ENCODE results near the gene TXNDC8. TPM values are rescaled to one million over a fixed set of nuclear protein-coding genes. Genes with fewer than 3 reads are reported as not detected.

TXNDC8 gene
- total RNA-seq, 1 donor from 2014 or later = not detected

DNA sequence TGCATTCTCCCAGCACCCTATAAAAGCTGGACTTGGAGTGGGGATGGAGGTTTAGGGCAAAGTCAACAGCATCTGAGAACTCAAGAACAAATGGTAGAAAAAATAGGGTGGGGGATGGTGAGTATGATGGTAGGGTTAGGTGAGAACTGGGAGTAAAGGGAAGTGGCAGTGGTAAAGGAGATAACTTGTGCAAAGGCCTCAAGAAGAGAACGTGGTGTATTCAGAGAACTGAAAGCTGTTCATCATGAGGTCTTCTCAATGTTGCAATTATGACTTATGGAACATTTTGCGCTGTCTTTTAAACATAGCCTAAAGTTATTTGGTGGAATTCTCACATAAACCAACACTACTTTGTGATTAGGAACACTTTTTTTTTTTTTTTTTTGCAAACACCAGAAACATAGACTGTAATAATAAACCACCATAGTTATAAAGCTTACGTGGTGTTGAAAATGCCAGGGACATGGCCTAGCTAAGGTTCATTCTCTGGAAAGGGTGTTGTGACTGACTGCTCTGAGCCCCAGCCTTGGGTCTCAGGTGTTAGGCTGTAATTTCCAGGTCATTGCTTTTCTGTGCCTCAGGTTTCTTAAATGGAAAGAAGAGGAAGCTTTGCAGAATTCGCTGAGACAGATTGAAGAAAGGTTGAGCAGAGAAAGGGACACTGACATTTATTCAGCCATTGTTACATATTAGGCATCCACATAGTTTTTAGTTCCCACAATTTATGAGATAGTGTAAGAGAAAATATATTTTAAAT is 19.2 kb upstream of the TXNDC8 start:
- Mint-ChIP-seq H3K36me3 (no peaks in the 10 kb centered on the region), H3K27ac (peak overlapping the region; percentile 28), H3K4me1 (peaks cover 3% of the 10 kb centered on the region), H3K9me3 (peaks cover 3% of the 10 kb centered on the region), H3K27me3 (ENCODE audit: insufficient read depth, low read depth) (peaks cover 3% of the 10 kb centered on the region), H3K4me3 (no peak overlapping the region)
- Histone ChIP-seq H3K4me3 (no peak overlapping the region), H3K9ac (no peak overlapping the region), H3K27ac (no peak overlapping the region), H3K27me3 (no peaks in the 10 kb centered on the region), H3K4me1 (no peaks in the 10 kb centered on the region), H3K9me3 (ENCODE audit: low read depth) (no peaks in the 10 kb centered on the region), H3F3A (ENCODE audit: low read depth) (no peaks in the 10 kb centered on the region), H3K36me3 (no peaks in the 10 kb centered on the region), H3K79me2 (ENCODE audit: low read depth) (no peaks in the 10 kb centered on the region), H3K4me2 (no peak overlapping the region), H4K20me1 (ENCODE audit: low read depth) (no peaks in the 10 kb centered on the region), H2AFZ (replicated peaks) (no peak overlapping the region)
- no peak for DNase-seq (ENCODE audit: low spot score)
- no peak for TF ChIP-seq EZH2phosphoT487 (IDR thresholded peaks at IDR 0.05)
- TF ChIP-seq CTCF (IDR thresholded peaks at IDR 0.05) = no peak
- TF ChIP-seq EZH2 (IDR thresholded peaks at IDR 0.05) = no peak

DNA sequence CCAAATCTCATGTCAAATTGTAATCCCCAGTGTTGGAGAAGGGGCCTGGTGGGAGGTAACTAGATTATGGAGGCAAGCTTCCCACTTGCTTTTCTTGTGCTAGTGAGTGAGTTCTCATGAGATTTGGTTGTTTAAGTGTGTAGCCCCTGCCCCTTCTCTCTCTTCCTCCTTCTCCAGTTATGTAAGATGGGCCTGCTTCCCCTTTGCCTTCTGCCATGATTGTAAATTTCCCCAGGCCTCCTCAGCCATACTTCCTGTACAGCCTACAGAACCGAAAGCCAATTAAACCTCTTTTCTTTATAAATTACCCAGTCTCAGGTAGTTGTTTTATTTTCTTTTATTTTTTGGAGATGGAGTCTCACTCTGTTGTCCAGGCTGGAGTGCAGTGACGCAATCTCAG is 18.2 kb upstream of the TXNDC8 start:
- no peaks in the 10 kb centered on the region for H3F3A ChIP-seq (ENCODE audit: low read depth)
- H3K27ac Mint-ChIP-seq = no peak overlapping the region
- H3K9ac ChIP-seq = no peak overlapping the region
- peaks cover 3% of the 10 kb centered on the region for H3K9me3 Mint-ChIP-seq
- H3K27me3 ChIP-seq = no peaks in the 10 kb centered on the region
- H3K79me2 ChIP-seq (ENCODE audit: low read depth) = no peaks in the 10 kb centered on the region
- no peaks in the 10 kb centered on the region for H3K36me3 Mint-ChIP-seq
- H3K4me3 Mint-ChIP-seq = no peak overlapping the region
- H3K4me2 ChIP-seq = no peak overlapping the region
- no peak overlapping the region for H2AFZ ChIP-seq (replicated peaks)
- no peaks in the 10 kb centered on the region for H3K4me1 ChIP-seq
- no peak for DNase-seq (ENCODE audit: low spot score)
- TF ChIP-seq EZH2 (IDR thresholded peaks at IDR 0.05) = no peak
- no peak for TF ChIP-seq CTCF (IDR thresholded peaks at IDR 0.05)
- TF ChIP-seq EZH2phosphoT487 (IDR thresholded peaks at IDR 0.05) = no peak
- H3K36me3 ChIP-seq = no peaks in the 10 kb centered on the region
- H4K20me1 ChIP-seq (ENCODE audit: low read depth) = no peaks in the 10 kb centered on the region
- peaks cover 3% of the 10 kb centered on the region for H3K4me1 Mint-ChIP-seq
- no peaks in the 10 kb centered on the region for H3K9me3 ChIP-seq (ENCODE audit: low read depth)
- H3K4me3 ChIP-seq = no peak overlapping the region
- H3K27me3 Mint-ChIP-seq (ENCODE audit: insufficient read depth, low read depth) = peaks cover 3% of the 10 kb centered on the region
- H3K27ac ChIP-seq = no peak overlapping the region

DNA sequence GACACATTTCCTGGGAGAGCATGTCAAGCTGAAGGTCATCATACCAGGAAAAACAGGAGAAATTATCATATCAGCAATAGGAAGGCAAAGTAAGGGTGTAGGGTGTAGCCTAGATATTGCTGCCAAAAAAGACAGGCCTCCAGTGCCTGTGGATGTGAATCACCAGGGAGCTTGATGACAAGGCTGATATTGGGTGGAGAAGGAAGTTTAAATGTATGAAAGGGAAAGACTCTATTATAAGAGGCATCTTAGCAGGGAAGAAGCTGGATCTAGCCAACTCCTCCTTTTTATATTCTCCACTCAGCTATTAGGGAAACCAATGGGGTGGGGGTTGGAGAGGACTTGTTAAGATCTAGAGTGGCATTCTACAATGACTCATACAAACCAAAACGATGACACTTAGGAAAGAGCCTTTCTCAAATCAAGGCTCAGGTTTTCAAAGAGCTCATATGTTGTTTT is 13.4 kb upstream of the TXNDC8 start:
- Histone ChIP-seq H2AFZ (replicated peaks) (no peak overlapping the region), H3K4me2 (no peak overlapping the region)
- H3K27ac Mint-ChIP-seq = no peak overlapping the region

More for the DNA sequence above, 13.4 kb upstream of the TXNDC8 start:
- no peak for TF ChIP-seq EZH2phosphoT487 (IDR thresholded peaks at IDR 0.05)
- no peak for TF ChIP-seq CTCF (IDR thresholded peaks at IDR 0.05)
- TF ChIP-seq EZH2 (IDR thresholded peaks at IDR 0.05) = no peak
- Histone ChIP-seq H3K79me2 (ENCODE audit: low read depth) (no peaks in the 10 kb centered on the region), H3K9me3 (ENCODE audit: low read depth) (no peaks in the 10 kb centered on the region), H3F3A (ENCODE audit: low read depth) (no peaks in the 10 kb centered on the region), H3K9ac (no peak overlapping the region), H3K4me3 (no peak overlapping the region), H3K4me1 (no peaks in the 10 kb centered on the region), H4K20me1 (ENCODE audit: low read depth) (no peaks in the 10 kb centered on the region), H3K36me3 (no peaks in the 10 kb centered on the region), H3K27ac (no peak overlapping the region), H3K27me3 (no peaks in the 10 kb centered on the region)
- Mint-ChIP-seq H3K27me3 (ENCODE audit: insufficient read depth, low read depth) (peaks cover 2% of the 10 kb centered on the region), H3K4me1 (no peaks in the 10 kb centered on the region), H3K4me3 (no peak overlapping the region), H3K9me3 (no peaks in the 10 kb centered on the region), H3K36me3 (no peaks in the 10 kb centered on the region)
- DNase-seq (ENCODE audit: low spot score) = no peak

All from neural progenitor cell (in vitro differentiated cells).